Measurements from ENCODE around the gene PCMTD2.

The PCMTD2 gene

DNA sequence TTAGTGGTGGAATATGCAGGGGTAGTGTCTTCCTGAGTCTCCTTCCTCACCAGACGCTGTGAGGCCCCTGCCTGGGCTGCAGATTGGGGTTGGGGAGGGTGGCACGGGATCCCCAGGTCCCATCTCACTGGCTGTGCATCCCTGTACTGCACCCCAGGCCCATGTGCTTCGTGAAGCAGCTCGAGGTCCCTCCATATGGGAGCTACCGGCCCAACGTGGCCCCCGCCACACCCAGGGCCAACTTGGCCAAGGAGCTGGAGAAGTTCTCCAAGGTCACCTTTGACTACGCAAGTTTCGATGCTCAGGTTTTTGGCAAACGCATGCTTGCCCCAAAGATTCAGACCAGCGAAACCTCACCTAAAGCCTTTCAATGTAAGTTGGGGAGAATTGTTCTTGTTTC, 38.6 kb upstream of the PCMTD2 start:
- no peaks in the 10 kb centered on the region for H3K9me3 ChIP-seq (ENCODE audit: control insufficient read depth, insufficient read depth, low read length)
- H3K27me3 ChIP-seq (ENCODE audit: control insufficient read depth, low read length) = no peaks in the 10 kb centered on the region
- no peaks in the 10 kb centered on the region for H3K9me2 ChIP-seq (replicated peaks; ENCODE audit: control insufficient read depth, low read length)
- H3F3A ChIP-seq (ENCODE audit: control insufficient read depth, insufficient read depth) = no peaks in the 10 kb centered on the region
- no peak for TF ChIP-seq EZH2phosphoT487 (IDR thresholded peaks at IDR 0.05; ENCODE audit: borderline replicate concordance, low read length)
- TF ChIP-seq, protein P1, sequence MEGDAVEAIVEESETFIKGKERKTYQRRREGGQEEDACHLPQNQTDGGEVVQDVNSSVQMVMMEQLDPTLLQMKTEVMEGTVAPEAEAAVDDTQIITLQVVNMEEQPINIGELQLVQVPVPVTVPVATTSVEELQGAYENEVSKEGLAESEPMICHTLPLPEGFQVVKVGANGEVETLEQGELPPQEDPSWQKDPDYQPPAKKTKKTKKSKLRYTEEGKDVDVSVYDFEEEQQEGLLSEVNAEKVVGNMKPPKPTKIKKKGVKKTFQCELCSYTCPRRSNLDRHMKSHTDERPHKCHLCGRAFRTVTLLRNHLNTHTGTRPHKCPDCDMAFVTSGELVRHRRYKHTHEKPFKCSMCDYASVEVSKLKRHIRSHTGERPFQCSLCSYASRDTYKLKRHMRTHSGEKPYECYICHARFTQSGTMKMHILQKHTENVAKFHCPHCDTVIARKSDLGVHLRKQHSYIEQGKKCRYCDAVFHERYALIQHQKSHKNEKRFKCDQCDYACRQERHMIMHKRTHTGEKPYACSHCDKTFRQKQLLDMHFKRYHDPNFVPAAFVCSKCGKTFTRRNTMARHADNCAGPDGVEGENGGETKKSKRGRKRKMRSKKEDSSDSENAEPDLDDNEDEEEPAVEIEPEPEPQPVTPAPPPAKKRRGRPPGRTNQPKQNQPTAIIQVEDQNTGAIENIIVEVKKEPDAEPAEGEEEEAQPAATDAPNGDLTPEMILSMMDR (IDR thresholded peaks at IDR 0.05; ENCODE audit: low read depth, low read length, poor library complexity, severe bottlenecking) = no peak
- H3K79me2 ChIP-seq (ENCODE audit: control insufficient read depth, low read length) = no peaks in the 10 kb centered on the region
- no peak overlapping the region for H3K4me3 ChIP-seq (ENCODE audit: low read length)
- H4K20me1 ChIP-seq (ENCODE audit: control insufficient read depth, insufficient read depth, low read depth, low read length) = no peaks in the 10 kb centered on the region
- no peak overlapping the region for H3K4me2 ChIP-seq (ENCODE audit: low read length)
- H3K36me3 ChIP-seq (ENCODE audit: control insufficient read depth, low read length) = no peaks in the 10 kb centered on the region
- no peak overlapping the region for H3K27ac ChIP-seq (ENCODE audit: low read depth, low read length)
- H3K4me1 ChIP-seq (ENCODE audit: control insufficient read depth, low read length) = no peaks in the 10 kb centered on the region

- Histone ChIP-seq H3K36me3 (ENCODE audit: control insufficient read depth, low read length) (no peaks in the 10 kb centered on the region), H4K20me1 (ENCODE audit: control insufficient read depth, insufficient read depth, low read depth, low read length) (no peaks in the 10 kb centered on the region), H3K4me3 (ENCODE audit: low read length) (no peak overlapping the region), H3K79me2 (ENCODE audit: control insufficient read depth, low read length) (no peaks in the 10 kb centered on the region), H3K27ac (ENCODE audit: low read depth, low read length) (no peak overlapping the region), H3K4me1 (ENCODE audit: control insufficient read depth, low read length) (no peaks in the 10 kb centered on the region), H3K27me3 (ENCODE audit: control insufficient read depth, low read length) (no peaks in the 10 kb centered on the region), H3F3A (ENCODE audit: control insufficient read depth, insufficient read depth) (no peaks in the 10 kb centered on the region), H3K9me2 (replicated peaks; ENCODE audit: control insufficient read depth, low read length) (no peaks in the 10 kb centered on the region), H3K4me2 (ENCODE audit: low read length) (no peak overlapping the region), H3K9me3 (ENCODE audit: control insufficient read depth, insufficient read depth, low read length) (no peaks in the 10 kb centered on the region)
- TF ChIP-seq, protein P1 (IDR thresholded peaks at IDR 0.05; ENCODE audit: low read depth, low read length, poor library complexity, severe bottlenecking) = no peak
- no peak for TF ChIP-seq EZH2phosphoT487 (IDR thresholded peaks at IDR 0.05; ENCODE audit: borderline replicate concordance, low read length)
Measured at GRCh38 chr20:64217539-64218221, 37.9 kb upstream of the PCMTD2 start.

DNA sequence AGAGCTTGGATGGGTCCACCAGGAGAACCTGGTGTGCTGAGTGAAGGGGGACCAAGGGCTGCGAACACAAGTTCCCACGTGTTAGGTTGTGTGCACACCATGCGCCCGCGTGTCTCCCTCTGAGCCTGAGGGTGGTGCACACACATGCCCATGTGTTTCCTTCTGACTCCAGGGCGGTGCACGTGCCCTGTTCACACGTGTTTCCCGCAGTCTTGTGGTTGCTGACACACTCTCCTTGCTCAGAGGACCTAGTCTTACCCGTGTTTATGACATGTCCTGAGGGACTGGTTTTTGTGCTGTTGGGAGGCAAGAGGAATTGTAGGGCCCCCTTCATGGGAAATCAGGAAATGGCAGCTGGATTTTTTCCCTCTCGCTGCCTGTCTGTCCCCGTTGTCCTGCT, 36.3 kb upstream of the PCMTD2 start:
- no peaks in the 10 kb centered on the region for H3F3A ChIP-seq (ENCODE audit: control insufficient read depth, insufficient read depth)
- no peaks in the 10 kb centered on the region for H3K27me3 ChIP-seq (ENCODE audit: control insufficient read depth, low read length)
- H3K4me1 ChIP-seq (ENCODE audit: control insufficient read depth, low read length) = peaks cover 8% of the 10 kb centered on the region; the same call in 1 of the 2 replicates

More for the DNA sequence above, 36.3 kb upstream of the PCMTD2 start:
- Histone ChIP-seq H3K27ac (ENCODE audit: low read depth, low read length) (no peak overlapping the region), H3K9me2 (replicated peaks; ENCODE audit: control insufficient read depth, low read length) (no peaks in the 10 kb centered on the region), H4K20me1 (ENCODE audit: control insufficient read depth, insufficient read depth, low read depth, low read length) (no peaks in the 10 kb centered on the region), H3K4me2 (ENCODE audit: low read length) (no peak overlapping the region), H3K79me2 (ENCODE audit: control insufficient read depth, low read length) (no peaks in the 10 kb centered on the region), H3K4me3 (ENCODE audit: low read length) (no peak overlapping the region), H3K9me3 (ENCODE audit: control insufficient read depth, insufficient read depth, low read length) (no peaks in the 10 kb centered on the region), H3K36me3 (ENCODE audit: control insufficient read depth, low read length) (no peaks in the 10 kb centered on the region)
- TF ChIP-seq, protein P1 (IDR thresholded peaks at IDR 0.05; ENCODE audit: low read depth, low read length, poor library complexity, severe bottlenecking) = no peak

Measured in DOHH2 (cell line).